GM12892 (cell line): Measurements from ENCODE around the gene OGFOD2.

ENCODE experiments used
- POLR2A ChIP-seq: IDR thresholded peaks from 2 replicates; pipeline ENCODE4 v1.6.1; 2011; ENCODE audit warnings: low read depth, low read length, control low read depth
- POLR2AphosphoS5 ChIP-seq: IDR thresholded peaks from 2 replicates; pipeline ENCODE4 v1.6.1; 2011; ENCODE audit warnings: low read depth, low read length, control low read depth

DNA sequence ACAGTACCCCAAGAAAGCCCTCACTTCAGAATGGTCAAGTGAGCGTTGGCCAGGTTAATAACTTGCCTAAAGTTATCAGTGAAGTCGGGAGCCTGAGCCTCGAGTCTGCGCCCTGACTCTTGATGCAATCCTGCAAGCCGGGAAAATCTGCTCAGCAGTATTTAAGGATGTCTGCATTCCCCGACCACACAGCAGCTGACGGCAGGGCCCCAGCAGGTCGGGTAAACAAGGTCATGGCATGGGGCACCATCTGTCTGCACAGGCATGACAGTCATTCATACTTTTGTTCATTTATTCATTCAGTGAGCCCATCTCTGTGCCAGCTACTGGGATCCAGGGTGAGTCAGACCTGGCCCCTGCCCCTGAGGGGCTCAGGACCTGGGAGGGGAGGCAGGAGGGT is 19.9 kb upstream of the OGFOD2 start:
- TF ChIP-seq POLR2AphosphoS5 (no peak), POLR2A (no peak)
